A549 (cell line): Measurements from ENCODE around the gene ERICH2.

Experiments used
- CEBPB ChIP-seq, 2 experiments: fragments of >200 bp in 1 of 2; sonication (Bioruptor Twin) in 1 of 2; formaldehyde crosslinking in 1 of 2; IDR thresholded peaks; 2 replicates each; pipeline ENCODE4 v1.6.1; 2012 to 2016
- CTCF ChIP-seq: fragments of >200 bp; sonication (Bioruptor Twin); formaldehyde crosslinking; IDR thresholded peaks from 3 replicates; pipeline ENCODE4 v1.5.1; 2016
- ELK1 ChIP-seq: fragments of 150-350 bp; IDR thresholded peaks from 2 replicates; pipeline ENCODE4 v1.6.1; 2014; ENCODE audit warnings: low read depth, mild to moderate bottlenecking, low read length
- EP300 ChIP-seq, 2 experiments: fragments of >200 bp; sonication (Bioruptor Twin); formaldehyde crosslinking; IDR thresholded peaks; 2 replicates in 1 of 2; 3 replicates in 1 of 2; pipeline ENCODE4 v1.6.1; 2016 to 2017
- KDM1A ChIP-seq: fragments of 200-600 bp; sonication (generic); IDR thresholded peaks from 2 replicates; pipeline ENCODE4 v1.6.1; 2016; ENCODE audit warnings: low read depth, mild to moderate bottlenecking
- POLR2A ChIP-seq: IDR thresholded peaks from 2 replicates; pipeline ENCODE4 v1.6.1; 2012; ENCODE audit warnings: mild to moderate bottlenecking, low read length
- RCOR1 ChIP-seq: fragments of 150-350 bp; IDR thresholded peaks from 2 replicates; pipeline ENCODE4 v1.6.1; 2014; ENCODE audit warnings: antibody characterized with exemption, low read length, low read depth
- REST ChIP-seq: fragments of 200-600 bp; sonication (generic); IDR thresholded peaks from 2 replicates; pipeline ENCODE4 v1.6.1; 2016; ENCODE audit warnings: antibody characterized with exemption, mild to moderate bottlenecking, moderate library complexity
- TF ChIP-seq, protein P1 (sequence below): IDR thresholded peaks from 2 replicates; pipeline ENCODE4 v1.6.1; 2012

DNA sequence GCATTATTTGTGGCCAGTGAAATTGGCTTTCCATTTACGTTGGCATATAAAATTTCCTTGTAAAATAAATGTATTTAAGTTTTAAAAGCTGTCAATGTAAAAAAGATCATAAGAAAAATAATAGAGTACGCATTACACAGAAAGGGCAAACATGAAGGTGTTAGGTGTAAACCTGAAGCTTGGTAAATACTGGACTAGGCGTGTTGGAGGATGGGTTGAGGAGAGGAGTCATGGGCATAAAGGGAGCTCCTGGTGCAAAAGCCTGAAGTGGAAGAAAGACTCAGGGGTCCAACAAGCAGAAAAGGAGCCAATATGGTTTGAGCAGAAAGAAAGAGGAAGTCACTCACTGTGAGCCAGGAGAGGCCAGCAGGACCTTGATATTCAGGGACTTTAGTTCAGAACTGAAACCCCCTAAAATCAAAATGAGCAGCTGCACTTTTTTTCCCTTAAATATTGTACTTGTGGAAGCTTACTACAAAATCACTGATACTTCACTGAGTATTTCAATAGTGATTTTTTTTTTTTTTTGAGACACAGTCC is 30.6 kb upstream of the ERICH2 start:
- TF ChIP-seq KDM1A: no peak
- no peak for TF ChIP-seq POLR2A
- TF ChIP-seq CTCF: no peak
- no peak for TF ChIP-seq ELK1
- TF ChIP-seq, protein P1, sequence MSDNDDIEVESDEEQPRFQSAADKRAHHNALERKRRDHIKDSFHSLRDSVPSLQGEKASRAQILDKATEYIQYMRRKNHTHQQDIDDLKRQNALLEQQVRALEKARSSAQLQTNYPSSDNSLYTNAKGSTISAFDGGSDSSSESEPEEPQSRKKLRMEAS: no peak
- TF ChIP-seq REST: no peak
- no peak for TF ChIP-seq EP300 (IDR thresholded peaks at IDR 0.05)
- TF ChIP-seq CEBPB (IDR thresholded peaks at IDR 0.05): no peak
- TF ChIP-seq RCOR1: no peak
